Measurements from ENCODE around the gene ARAP2. TPM values are rescaled to one million over a fixed set of nuclear protein-coding genes. Genes with fewer than 3 reads are reported as not detected.

Gene ARAP2
- polyA plus RNA-seq, 1 experiment = not detected

DNA sequence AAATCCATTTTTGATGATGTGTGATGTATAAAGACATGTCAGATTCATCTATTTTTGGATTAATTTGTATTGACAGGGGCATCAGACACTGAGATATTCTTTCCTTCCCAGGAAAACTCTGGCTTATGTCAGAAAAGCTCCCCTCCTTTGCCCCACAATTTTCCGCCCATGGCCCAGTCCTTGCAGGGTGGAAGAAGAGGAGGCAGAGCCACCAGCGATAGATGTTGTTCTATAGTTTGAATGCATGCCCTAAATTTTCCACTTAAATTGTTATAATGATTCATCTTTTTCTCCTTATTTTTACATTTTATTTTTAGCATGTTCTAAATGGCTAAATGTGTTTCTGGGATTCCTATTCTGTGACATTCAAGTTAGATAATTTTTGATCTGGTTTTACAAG, 149.3 kb downstream of the ARAP2 start:
- CTCF ChIA-PET = no interaction called here

DNA sequence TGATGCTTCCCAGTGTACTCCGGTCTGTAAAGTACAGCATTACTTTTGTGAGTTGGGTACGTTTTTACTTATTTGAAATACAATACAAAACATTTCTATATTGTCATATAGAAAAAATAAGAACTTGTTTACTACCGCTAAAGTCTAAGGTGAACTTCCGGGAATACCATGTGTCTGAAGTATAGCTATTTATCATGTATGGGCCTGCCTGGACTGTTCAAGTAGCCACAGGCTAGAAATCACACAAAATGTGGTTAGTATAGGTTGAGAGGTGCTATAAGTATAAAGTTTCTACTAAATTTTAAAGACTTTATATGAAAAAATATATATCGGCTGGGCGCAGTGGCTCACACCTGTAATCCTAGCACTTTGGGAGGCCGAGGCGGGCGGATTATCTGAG, 152.3 kb downstream of the ARAP2 start:
- Histone ChIP-seq H3K36me3 (ENCODE audit: control insufficient read depth, insufficient read depth, low read length) (no peaks in the 10 kb centered on the region), H3K4me3 (ENCODE audit: low read depth, low read length) (no peak overlapping the region), H3K27me3 (ENCODE audit: control insufficient read depth, insufficient read depth, low read length) (no peaks in the 10 kb centered on the region)
- no peak for DNase-seq (ENCODE audit: low read depth)
- TF ChIP-seq, protein P1, sequence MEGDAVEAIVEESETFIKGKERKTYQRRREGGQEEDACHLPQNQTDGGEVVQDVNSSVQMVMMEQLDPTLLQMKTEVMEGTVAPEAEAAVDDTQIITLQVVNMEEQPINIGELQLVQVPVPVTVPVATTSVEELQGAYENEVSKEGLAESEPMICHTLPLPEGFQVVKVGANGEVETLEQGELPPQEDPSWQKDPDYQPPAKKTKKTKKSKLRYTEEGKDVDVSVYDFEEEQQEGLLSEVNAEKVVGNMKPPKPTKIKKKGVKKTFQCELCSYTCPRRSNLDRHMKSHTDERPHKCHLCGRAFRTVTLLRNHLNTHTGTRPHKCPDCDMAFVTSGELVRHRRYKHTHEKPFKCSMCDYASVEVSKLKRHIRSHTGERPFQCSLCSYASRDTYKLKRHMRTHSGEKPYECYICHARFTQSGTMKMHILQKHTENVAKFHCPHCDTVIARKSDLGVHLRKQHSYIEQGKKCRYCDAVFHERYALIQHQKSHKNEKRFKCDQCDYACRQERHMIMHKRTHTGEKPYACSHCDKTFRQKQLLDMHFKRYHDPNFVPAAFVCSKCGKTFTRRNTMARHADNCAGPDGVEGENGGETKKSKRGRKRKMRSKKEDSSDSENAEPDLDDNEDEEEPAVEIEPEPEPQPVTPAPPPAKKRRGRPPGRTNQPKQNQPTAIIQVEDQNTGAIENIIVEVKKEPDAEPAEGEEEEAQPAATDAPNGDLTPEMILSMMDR (IDR thresholded peaks at IDR 0.05; ENCODE audit: insufficient read depth, low read depth, low read length) = no peak
- CTCF ChIA-PET = no interaction called here
- POLR2A ChIA-PET = no interaction called here

More for the DNA sequence above, 149.3 kb downstream of the ARAP2 start:
- POLR2A ChIA-PET = no interaction called here
- Histone ChIP-seq H3K4me3 (ENCODE audit: low read depth, low read length) (no peak overlapping the region), H3K36me3 (ENCODE audit: control insufficient read depth, insufficient read depth, low read length) (no peaks in the 10 kb centered on the region), H3K27me3 (ENCODE audit: control insufficient read depth, insufficient read depth, low read length) (no peaks in the 10 kb centered on the region)
- TF ChIP-seq, protein P1 (IDR thresholded peaks at IDR 0.05; ENCODE audit: insufficient read depth, low read depth, low read length) = no peak
- DNase-seq (ENCODE audit: low read depth) = no peak

- Histone ChIP-seq H3K27me3 (ENCODE audit: control insufficient read depth, insufficient read depth, low read length) (no peaks in the 10 kb centered on the region), H3K36me3 (ENCODE audit: control insufficient read depth, insufficient read depth, low read length) (no peaks in the 10 kb centered on the region), H3K4me3 (ENCODE audit: low read depth, low read length) (no peak overlapping the region)
- DNase-seq (ENCODE audit: low read depth) = no peak
- CTCF ChIA-PET = no interaction called here
- TF ChIP-seq, protein P1 (IDR thresholded peaks at IDR 0.05; ENCODE audit: insufficient read depth, low read depth, low read length) = no peak
- POLR2A ChIA-PET = no interaction called here
Measured at GRCh38 chr4:36088542-36088941, 155.8 kb downstream of the ARAP2 start.

GRCh38 chr4:36086261-36086786, 158.0 kb downstream of the ARAP2 start:
- DNase-seq (ENCODE audit: low read depth) = no peak
- H3K36me3 ChIP-seq (ENCODE audit: control insufficient read depth, insufficient read depth, low read length) = no peaks in the 10 kb centered on the region
- ChIA-PET CTCF (no interaction called here), POLR2A (no interaction called here)
- H3K4me3 ChIP-seq (ENCODE audit: low read depth, low read length) = no peak overlapping the region
- TF ChIP-seq, protein P1 (IDR thresholded peaks at IDR 0.05; ENCODE audit: insufficient read depth, low read depth, low read length) = no peak
- H3K27me3 ChIP-seq (ENCODE audit: control insufficient read depth, insufficient read depth, low read length) = no peaks in the 10 kb centered on the region

- POLR2A ChIA-PET = no interaction called here
- TF ChIP-seq, protein P1 (IDR thresholded peaks at IDR 0.05; ENCODE audit: insufficient read depth, low read depth, low read length) = no peak
- Histone ChIP-seq H3K4me3 (ENCODE audit: low read depth, low read length) (no peak overlapping the region), H3K36me3 (ENCODE audit: control insufficient read depth, insufficient read depth, low read length) (no peaks in the 10 kb centered on the region), H3K27me3 (ENCODE audit: control insufficient read depth, insufficient read depth, low read length) (no peaks in the 10 kb centered on the region)
- DNase-seq (ENCODE audit: low read depth) = no peak
- CTCF ChIA-PET = no interaction called here
Measured at GRCh38 chr4:36082817-36083216, 161.5 kb downstream of the ARAP2 start.

Data from BJ (cell line).